Heart right ventricle (tissue), 16 donors: ENCODE measurements around the gene PLPP4. TPM values are rescaled to one million over a fixed set of nuclear protein-coding genes. Genes with fewer than 3 reads are reported as not detected.

Experiments
- ATAC-seq, 8 donors: fragments of 200-7000 bp; cut with Tn5 transposase; one replicate each; pipeline ENCODE4 v1.9.1; 2020; ENCODE audit warnings: mild to moderate bottlenecking in 8 of 8, moderate library complexity in 8 of 8, moderate number of reproducible peaks in 1 of 8
- DNase-seq, 2 donors: peaks; one replicate each; pipeline ENCODE4 v3.0.0-alpha.2; 2020
- H3K27ac ChIP-seq, 10 donors: fragments of 200-600 bp; sonication (generic) in 2 of 10; one replicate each; pipeline versions ENCODE4 v1.5.0 to v1.8.0; 2020 to 2022; ENCODE audit warnings: mild to moderate bottlenecking in 3 of 10
- H3K27me3 ChIP-seq, 7 donors: fragments of 200-600 bp; one replicate each; pipeline ENCODE4 v1.8.0; 2021 to 2022; ENCODE audit warnings: mild to moderate bottlenecking in 2 of 7
- H3K36me3 ChIP-seq, 9 donors: fragments of 200-600 bp; sonication (generic) in 1 of 9; one replicate each; pipeline versions ENCODE4 v1.5.0 to v1.8.0; 2020 to 2022; ENCODE audit warnings: mild to moderate bottlenecking in 2 of 9
- H3K4me1 ChIP-seq, 9 donors: fragments of 200-600 bp; sonication (generic) in 1 of 9; one replicate each; pipeline versions ENCODE4 v1.5.0 to v1.8.0; 2020 to 2022; ENCODE audit warnings: mild to moderate bottlenecking in 4 of 9
- H3K4me3 ChIP-seq, 10 donors: fragments of 200-600 bp; sonication (generic) in 2 of 10; one replicate each; pipeline versions ENCODE4 v1.5.0 to v1.8.0; 2020 to 2022; ENCODE audit warnings: mild to moderate bottlenecking in 7 of 10, moderate library complexity in 2 of 10
- H3K9me3 ChIP-seq, 11 donors: fragments of 200-600 bp in 10 of 11; sonication (generic) in 2 of 11; one replicate each; pipeline versions ENCODE4 v1.5.0 to v1.8.0; 2013 to 2022; ENCODE audit warnings: mild to moderate bottlenecking in 2 of 11, control low read depth in 1 of 11, moderate library complexity in 1 of 11
- CTCF ChIP-seq, 9 donors: fragments of 200-600 bp; sonication (generic) in 2 of 9; IDR thresholded peaks; one replicate each; pipeline versions ENCODE4 v1.5.0 to v1.8.0; 2021 to 2022; ENCODE audit warnings: antibody characterized with exemption in 9 of 9, mild to moderate bottlenecking in 5 of 9, moderate library complexity in 1 of 9
- WGBS, 2 donors: extraction: QIAGEN DNeasy Blood & Tissue Kit; methylation state at CpG; one replicate each; pipeline ENCODE4 v1.1.7; 2013; ENCODE audit warnings: inconsistent platforms in 1 of 2; 5-methylcytosine and 5-hydroxymethylcytosine counted together
- intact Hi-C, 10 donors: fragments of 100-400 bp; cut with DNase I; formaldehyde crosslinking; loops; one replicate each; pipeline versions ENCODE4 v1.11.1 to v1.14.2; 2022
- polyA plus RNA-seq, 2 donors: library from polyadenylated mRNA; stranded (reverse); fragments of 200-250 nt; gene quantifications; one replicate each; pipeline ENCODE4 v1.2.3, GENCODE V29; 2013
- total RNA-seq, 10 donors: library from RNA; stranded (reverse); fragmentation: NEBNext Ultra II Directional in 3 of 10; extraction: Animal tissue kit (Norgen Biotek cat#: 25700) in 3 of 10; gene quantifications; one replicate each; pipeline versions ENCODE4 v1.2.1 to v1.2.4, GENCODE V29; 2021 to 2023
- donor health status: Arrhythmogenic right ventricular cardiomyopathy.
- donor health status: ischemic (EF 13 %, LVEDD 7.1; RV severe dilation, severe dysfunction).
- donor health status: healthy with polysubstance abuse.
- donor health status: DM: no; HTN: yes; CAD: no.
- donor health status: DM: no; HTN: no; CAD: no.
- donor health status: ischemic (EF 25% LVEDD 6.9; RV normal size, moderate dysfunction).
- donor health status: ischemic (EF 25% LVEDD 5.7; RV mildly dilated, moderate dysfunction).
- donor health status: healthy.
- donor health status: DM: yes; HTN: yes; CAD: no.
- donor health status: Ischemic cardiomyopathy.
- donor health status: ischemic (EF 35%, LVEDD 5.7; RV mildly dilated, moderate dysfunction).
- donor health status: nonischemic (EF 11% LVEDD 7.7; RV severe dilation, severe dysfunction).
- donor health status: DM: yes; HTN: yes; CAD: no.
- donor health status: PGD.
- donor health status: ischemic (EF 29% LVEDD 5.4; RV normal size, mild dysfunction).
- donor health status: nonischemic (EF 23%, LVEDD 6.1; RV moderate dilation, normal function).

PLPP4 gene
- total and polyA plus RNA-seq, 12 donors, result not detected

DNA sequence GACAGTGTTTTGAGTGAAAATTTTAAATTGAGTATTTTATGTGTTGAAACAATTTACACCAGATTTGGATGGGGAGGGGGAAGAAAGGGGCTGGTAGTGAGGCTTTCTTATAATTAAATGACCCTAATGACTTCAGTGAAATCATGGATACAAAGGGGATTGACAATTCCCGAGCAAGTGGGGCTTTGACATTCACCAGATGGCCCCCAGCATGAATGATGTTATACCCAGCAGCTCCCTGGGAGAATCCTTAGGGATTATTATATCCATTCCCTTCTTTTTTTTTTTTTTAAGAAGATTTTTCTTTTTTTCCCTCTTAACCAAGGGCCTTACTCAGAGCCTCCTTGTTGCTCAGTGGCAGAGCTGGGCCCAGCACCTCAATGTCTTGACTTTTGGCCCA, 17.9 kb downstream of the PLPP4 start:
- no peak for ATAC-seq

GRCh38 chr10:120475844-120476791, 19.1 kb downstream of the PLPP4 start:
- DNase-seq, result no peak
- Histone ChIP-seq H3K4me3 (no peak overlapping the region), H3K36me3 (no peaks in the 10 kb centered on the region), H3K4me1 (no peaks in the 10 kb centered on the region), H3K27me3 (peaks cover 0 to 8% (median 3%) of the 10 kb centered on the region in 7 donors), H3K27ac (no peak overlapping the region), H3K9me3 (peaks cover 0 to 20% (median 8%) of the 10 kb centered on the region in 11 donors)
- ATAC-seq, result no peak
- 79 to 84% methylated on average over 10 of the region's 10 CpGs for WGBS, 2 donors
- TF ChIP-seq CTCF (IDR thresholded peaks at IDR 0.05), result no peak
- intact Hi-C loops, result no loop called here

More for the DNA sequence above, 17.9 kb downstream of the PLPP4 start:
- WGBS, 2 donors, result 23 to 24% methylated on average over 1 of the region's 1 CpG
- no peak for TF ChIP-seq CTCF (IDR thresholded peaks at IDR 0.05)
- H3K27me3 ChIP-seq, result peaks cover 0 to 8% (median 3%) of the 10 kb centered on the region in 7 donors
- no peak overlapping the region for H3K27ac ChIP-seq
- H3K4me3 ChIP-seq, result no peak overlapping the region
- intact Hi-C loops, result no loop called here
- no peak for DNase-seq
- peaks cover 0 to 27% (median 10%) of the 10 kb centered on the region in 11 donors for H3K9me3 ChIP-seq
- H3K4me1 ChIP-seq, result no peaks in the 10 kb centered on the region
- H3K36me3 ChIP-seq, result no peaks in the 10 kb centered on the region

DNA sequence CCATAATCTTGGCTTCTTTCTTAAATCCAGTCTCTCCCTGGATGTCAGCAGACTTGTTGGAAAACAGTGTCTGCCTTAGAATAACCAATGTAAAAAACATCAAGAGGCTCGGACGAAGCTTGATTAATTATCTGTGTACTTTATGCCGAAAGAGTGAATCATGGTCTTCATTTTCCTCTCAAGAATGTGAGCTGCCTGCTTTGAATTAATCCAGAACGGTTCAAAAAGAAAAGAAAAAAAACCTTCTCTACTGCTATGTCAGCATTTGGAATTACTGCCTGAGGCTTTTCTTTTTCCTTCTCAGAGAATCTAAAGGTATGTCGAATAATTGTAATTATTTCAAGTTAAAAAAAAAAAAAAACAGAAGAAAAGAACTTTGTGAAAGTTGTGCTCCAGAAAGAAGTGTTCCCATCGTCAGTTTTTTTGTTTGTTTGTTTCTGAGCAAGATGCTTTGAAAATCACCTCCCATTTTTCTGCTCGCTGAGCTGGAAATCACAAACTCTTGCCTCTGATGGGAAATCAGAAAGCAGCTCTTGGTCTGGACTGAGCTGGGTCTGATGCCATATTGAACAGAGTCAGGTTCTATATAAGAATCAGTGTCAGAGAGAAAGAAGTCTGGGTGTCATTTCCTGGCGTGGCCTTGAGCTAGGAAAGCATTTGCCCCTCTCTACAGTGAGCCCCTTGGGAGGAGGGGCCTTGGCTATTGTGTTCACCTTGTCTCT, 20.2 kb downstream of the PLPP4 start:
- TF ChIP-seq CTCF (IDR thresholded peaks at IDR 0.05), result no peak
- WGBS, 2 donors, result 50 to 58% methylated on average over 8 of the region's 8 CpGs
- Histone ChIP-seq H3K9me3 (peaks cover 0 to 14% (median 1%) of the 10 kb centered on the region in 11 donors), H3K27me3 (peaks cover 0 to 8% (median 3%) of the 10 kb centered on the region in 7 donors), H3K4me3 (no peak overlapping the region), H3K36me3 (no peaks in the 10 kb centered on the region), H3K4me1 (no peaks in the 10 kb centered on the region), H3K27ac (no peak overlapping the region)
- DNase-seq, result no peak
- intact Hi-C loops, result no loop called here
- ATAC-seq, result no peak

GRCh38 chr10:120477743-120478141, 20.7 kb downstream of the PLPP4 start:
- no peaks in the 10 kb centered on the region for H3K4me1 ChIP-seq
- DNase-seq (no peak), ATAC-seq (no peak)
- peaks cover 0 to 17% (median 0%) of the 10 kb centered on the region in 11 donors for H3K9me3 ChIP-seq
- peaks cover 0 to 8% (median 3%) of the 10 kb centered on the region in 7 donors for H3K27me3 ChIP-seq
- H3K27ac ChIP-seq, result no peak overlapping the region
- H3K36me3 ChIP-seq, result no peaks in the 10 kb centered on the region
- no peak for TF ChIP-seq CTCF (IDR thresholded peaks at IDR 0.05)
- intact Hi-C loops, result no loop called here
- 66 to 76% methylated on average over 3 of the region's 3 CpGs for WGBS, 2 donors
- no peak overlapping the region for H3K4me3 ChIP-seq
